MM.1S (cell line): Measurements from ENCODE around the gene CNTN5.

Experiments
- CTCF ChIP-seq: fragments of 300-600 bp; sonication (generic); IDR thresholded peaks from 2 replicates; pipeline ENCODE4 v1.5.1; 2016; ENCODE audit warnings: antibody characterized with exemption, low read length, mixed read lengths
- EZH2 ChIP-seq: fragments of 300-600 bp; sonication (generic); optimal IDR thresholded peaks from 2 replicates; pipeline ENCODE3; 2017; ENCODE audit warnings: low read depth, mild to moderate bottlenecking, antibody characterized with exemption, low read length, mixed read lengths
- EZH2phosphoT487 ChIP-seq: fragments of 300-600 bp; sonication (generic); IDR thresholded peaks from 2 replicates; pipeline ENCODE4 v1.6.1; 2018; ENCODE audit warnings: antibody characterized with exemption, low read length

GRCh38 chr11:100188137-100188783 is 1167.5 kb downstream of the CNTN5 start:
- TF ChIP-seq CTCF = no peak
- TF ChIP-seq EZH2phosphoT487 = no peak
- TF ChIP-seq EZH2 = no peak
